ENCODE data around the gene C20orf202.
"Not testable (repeated sequence)": the region's sequence is repeated elsewhere in the genome, so short reads cannot be mapped to it uniquely, and the experiment has no call there.

GRCh38 chr20:1216527-1217427 is 13.5 kb downstream of the C20orf202 start:
- not testable (repeated sequence) for TF ChIP-seq CTCF, POLR2A (IDR thresholded peaks at IDR 0.05)
